ENCODE results near the gene SPA17.

SPA17 gene

DNA sequence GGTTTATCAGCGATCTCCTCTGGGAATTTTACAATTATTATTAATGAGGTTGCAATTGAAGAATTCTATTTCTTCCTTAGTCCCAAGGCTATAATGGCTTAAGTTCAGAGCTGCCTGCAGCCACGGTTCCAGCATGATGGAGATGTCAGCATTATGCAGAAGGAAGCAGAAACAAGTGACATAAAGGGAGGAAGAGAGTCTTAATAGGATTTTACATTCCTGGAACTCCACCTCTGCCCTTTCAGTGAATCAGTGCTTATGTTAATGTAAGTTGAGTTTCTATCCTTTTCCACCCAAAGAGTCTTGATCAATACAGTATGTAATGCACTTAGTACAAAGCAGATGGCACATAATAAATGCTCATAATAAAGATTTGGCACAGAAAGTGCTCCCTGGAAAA lies 54.4 kb downstream of the SPA17 start:
- peaks cover 11% of the 10 kb centered on the region for H3K4me1 ChIP-seq (ENCODE audit: control insufficient read depth, low read depth, low read length)
- no peak overlapping the region for H2BK5ac ChIP-seq (ENCODE audit: low read length)
- WGBS (ENCODE audit: extremely low coverage, insufficient coverage, low lambda C conversion rate): no CpG with 5 or more reads among the region's 2 CpGs
- H4K5ac ChIP-seq (ENCODE audit: low read length): no peak overlapping the region
- H3K79me1 ChIP-seq (ENCODE audit: low read length): no peaks in the 10 kb centered on the region
- H3K4ac ChIP-seq (ENCODE audit: low read depth, low read length): no peak overlapping the region
- no peaks in the 10 kb centered on the region for H3K79me2 ChIP-seq (ENCODE audit: control insufficient read depth, insufficient read depth, low read length)
- H3K4me3 ChIP-seq (ENCODE audit: low read length): no peak overlapping the region
- no peak overlapping the region for H2BK15ac ChIP-seq (replicated peaks; ENCODE audit: low read depth)
- H3K4me2 ChIP-seq (ENCODE audit: low read length): no peak overlapping the region
- H3K18ac ChIP-seq (ENCODE audit: low read length): no peak overlapping the region
- no peak overlapping the region for H2AK5ac ChIP-seq (ENCODE audit: low read length)
- no peak overlapping the region for H3K23ac ChIP-seq (ENCODE audit: low read length)
- H3K9ac ChIP-seq (ENCODE audit: low read length): no peak overlapping the region
- H3K27me3 ChIP-seq (ENCODE audit: insufficient read depth, low read length, poor library complexity): peaks cover 2% of the 10 kb centered on the region
- no peak overlapping the region for H3K27ac ChIP-seq (ENCODE audit: low read depth, low read length)
- H4K8ac ChIP-seq (ENCODE audit: low read depth, low read length): no peak overlapping the region
- DNase-seq: no peak
- H3K36me3 ChIP-seq (ENCODE audit: control insufficient read depth, insufficient read depth, low read length): no peaks in the 10 kb centered on the region
- no peak overlapping the region for H2BK120ac ChIP-seq (ENCODE audit: low read depth, low read length)
- H3K56ac ChIP-seq (ENCODE audit: low read length): no peak overlapping the region

- no peak overlapping the region for H3K4ac ChIP-seq (ENCODE audit: low read depth, low read length)
- H2AK5ac ChIP-seq (ENCODE audit: low read length): no peak overlapping the region
- no CpG with 5 or more reads among the region's 4 CpGs for WGBS (ENCODE audit: extremely low coverage, insufficient coverage, low lambda C conversion rate)
- H3K27ac ChIP-seq (ENCODE audit: low read depth, low read length): no peak overlapping the region
- no peaks in the 10 kb centered on the region for H3K79me1 ChIP-seq (ENCODE audit: low read length)
- no peaks in the 10 kb centered on the region for H3K36me3 ChIP-seq (ENCODE audit: control insufficient read depth, insufficient read depth, low read length)
- peaks cover 11% of the 10 kb centered on the region for H3K4me1 ChIP-seq (ENCODE audit: control insufficient read depth, low read depth, low read length)
- no peak overlapping the region for H2BK15ac ChIP-seq (replicated peaks; ENCODE audit: low read depth)
- no peak for DNase-seq
- no peak overlapping the region for H4K8ac ChIP-seq (ENCODE audit: low read depth, low read length)
- no peak overlapping the region for H2BK5ac ChIP-seq (ENCODE audit: low read length)
- no peak overlapping the region for H3K4me2 ChIP-seq (ENCODE audit: low read length)
- H3K56ac ChIP-seq (ENCODE audit: low read length): no peak overlapping the region
- no peak overlapping the region for H3K18ac ChIP-seq (ENCODE audit: low read length)
- H3K79me2 ChIP-seq (ENCODE audit: control insufficient read depth, insufficient read depth, low read length): no peaks in the 10 kb centered on the region
- no peak overlapping the region for H4K5ac ChIP-seq (ENCODE audit: low read length)
- no peak overlapping the region for H3K9ac ChIP-seq (ENCODE audit: low read length)
- H3K23ac ChIP-seq (ENCODE audit: low read length): no peak overlapping the region
- H2BK120ac ChIP-seq (ENCODE audit: low read depth, low read length): no peak overlapping the region
- no peaks in the 10 kb centered on the region for H3K27me3 ChIP-seq (ENCODE audit: insufficient read depth, low read length, poor library complexity)
- H3K4me3 ChIP-seq (ENCODE audit: low read length): no peak overlapping the region
Observed at GRCh38 chr11:124729571-124729970, 55.9 kb downstream of the SPA17 start.

DNA sequence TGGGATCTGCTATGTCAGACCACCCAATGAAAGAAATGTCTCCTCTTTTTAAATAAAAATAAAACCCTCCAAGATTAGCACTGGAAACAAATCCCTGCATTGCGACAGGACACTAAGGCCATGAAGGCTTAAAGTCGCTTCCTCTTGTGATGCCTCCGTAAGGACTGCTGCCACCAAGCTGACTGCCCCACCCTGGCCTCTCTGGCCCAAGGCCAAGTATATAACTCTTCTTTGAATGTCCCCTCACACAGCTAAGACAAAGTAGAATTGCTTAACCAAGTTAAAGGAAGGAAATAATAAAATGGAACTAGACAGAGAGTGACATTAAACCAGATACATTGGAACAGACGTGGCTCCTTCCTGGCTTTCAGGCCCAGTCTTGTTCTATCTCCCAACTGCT lies 58.5 kb downstream of the SPA17 start:
- H2BK5ac ChIP-seq (ENCODE audit: low read length): no peak overlapping the region
- H3K4me1 ChIP-seq (ENCODE audit: control insufficient read depth, low read depth, low read length): no peaks in the 10 kb centered on the region
- no peaks in the 10 kb centered on the region for H3K79me2 ChIP-seq (ENCODE audit: control insufficient read depth, insufficient read depth, low read length)
- H3K56ac ChIP-seq (ENCODE audit: low read length): no peak overlapping the region
- H3K36me3 ChIP-seq (ENCODE audit: control insufficient read depth, insufficient read depth, low read length): no peaks in the 10 kb centered on the region
- H3K27ac ChIP-seq (ENCODE audit: low read depth, low read length): no peak overlapping the region
- no peaks in the 10 kb centered on the region for H3K27me3 ChIP-seq (ENCODE audit: insufficient read depth, low read length, poor library complexity)
- no peak for DNase-seq
- no peak overlapping the region for H2AK5ac ChIP-seq (ENCODE audit: low read length)
- no peak overlapping the region for H3K18ac ChIP-seq (ENCODE audit: low read length)
- no peak overlapping the region for H2BK15ac ChIP-seq (replicated peaks; ENCODE audit: low read depth)
- no peak overlapping the region for H3K4ac ChIP-seq (ENCODE audit: low read depth, low read length)
- H3K23ac ChIP-seq (ENCODE audit: low read length): no peak overlapping the region
- no peak overlapping the region for H4K8ac ChIP-seq (ENCODE audit: low read depth, low read length)
- H3K9ac ChIP-seq (ENCODE audit: low read length): no peak overlapping the region
- H2BK120ac ChIP-seq (ENCODE audit: low read depth, low read length): no peak overlapping the region
- H4K5ac ChIP-seq (ENCODE audit: low read length): no peak overlapping the region
- H3K79me1 ChIP-seq (ENCODE audit: low read length): no peaks in the 10 kb centered on the region
- WGBS (ENCODE audit: extremely low coverage, insufficient coverage, low lambda C conversion rate): no CpG with 5 or more reads among the region's 4 CpGs
- H3K4me2 ChIP-seq (ENCODE audit: low read length): no peak overlapping the region
- no peak overlapping the region for H3K4me3 ChIP-seq (ENCODE audit: low read length)

DNA sequence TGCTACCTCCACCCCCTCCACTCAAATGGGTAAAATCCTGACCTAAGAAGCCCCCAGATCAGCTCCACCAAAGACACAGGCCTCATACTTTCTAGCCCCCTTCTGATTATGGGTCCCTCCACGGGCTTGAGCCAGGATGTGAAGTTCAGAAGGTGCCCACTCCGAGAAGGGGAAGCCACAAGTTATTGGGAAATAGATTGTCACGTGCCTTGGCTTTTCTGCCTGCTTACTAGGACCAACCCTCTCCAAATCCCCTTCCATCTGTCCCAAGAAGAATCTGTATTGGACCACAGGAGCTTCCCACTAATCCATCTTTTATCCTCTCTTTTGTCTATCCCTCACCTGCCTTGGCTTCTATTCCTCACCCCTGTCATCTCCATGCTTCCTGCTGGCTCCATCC lies 63.0 kb downstream of the SPA17 start:
- H3K36me3 ChIP-seq (ENCODE audit: control insufficient read depth, insufficient read depth, low read length): no peaks in the 10 kb centered on the region
- peaks cover 2% of the 10 kb centered on the region for H3K4me1 ChIP-seq (ENCODE audit: control insufficient read depth, low read depth, low read length)
- no peak overlapping the region for H3K4me2 ChIP-seq (ENCODE audit: low read length)
- no peaks in the 10 kb centered on the region for H3K79me2 ChIP-seq (ENCODE audit: control insufficient read depth, insufficient read depth, low read length)
- H4K8ac ChIP-seq (ENCODE audit: low read depth, low read length): no peak overlapping the region
- H3K4me3 ChIP-seq (ENCODE audit: low read length): no peak overlapping the region
- H2BK5ac ChIP-seq (ENCODE audit: low read length): no peak overlapping the region
- H3K79me1 ChIP-seq (ENCODE audit: low read length): no peaks in the 10 kb centered on the region
- H2BK120ac ChIP-seq (ENCODE audit: low read depth, low read length): no peak overlapping the region
- H3K4ac ChIP-seq (ENCODE audit: low read depth, low read length): no peak overlapping the region
- no peak overlapping the region for H2AK5ac ChIP-seq (ENCODE audit: low read length)
- no peak overlapping the region for H3K27ac ChIP-seq (ENCODE audit: low read depth, low read length)
- no peak overlapping the region for H4K5ac ChIP-seq (ENCODE audit: low read length)
- H3K23ac ChIP-seq (ENCODE audit: low read length): no peak overlapping the region
- no peak overlapping the region for H3K18ac ChIP-seq (ENCODE audit: low read length)
- H3K9ac ChIP-seq (ENCODE audit: low read length): no peak overlapping the region
- no peak for DNase-seq
- no peak overlapping the region for H2BK15ac ChIP-seq (replicated peaks; ENCODE audit: low read depth)
- H3K27me3 ChIP-seq (ENCODE audit: insufficient read depth, low read length, poor library complexity): peaks cover 32% of the 10 kb centered on the region
- no CpG with 5 or more reads among the region's 3 CpGs for WGBS (ENCODE audit: extremely low coverage, insufficient coverage, low lambda C conversion rate)
- no peak overlapping the region for H3K56ac ChIP-seq (ENCODE audit: low read length)

DNA sequence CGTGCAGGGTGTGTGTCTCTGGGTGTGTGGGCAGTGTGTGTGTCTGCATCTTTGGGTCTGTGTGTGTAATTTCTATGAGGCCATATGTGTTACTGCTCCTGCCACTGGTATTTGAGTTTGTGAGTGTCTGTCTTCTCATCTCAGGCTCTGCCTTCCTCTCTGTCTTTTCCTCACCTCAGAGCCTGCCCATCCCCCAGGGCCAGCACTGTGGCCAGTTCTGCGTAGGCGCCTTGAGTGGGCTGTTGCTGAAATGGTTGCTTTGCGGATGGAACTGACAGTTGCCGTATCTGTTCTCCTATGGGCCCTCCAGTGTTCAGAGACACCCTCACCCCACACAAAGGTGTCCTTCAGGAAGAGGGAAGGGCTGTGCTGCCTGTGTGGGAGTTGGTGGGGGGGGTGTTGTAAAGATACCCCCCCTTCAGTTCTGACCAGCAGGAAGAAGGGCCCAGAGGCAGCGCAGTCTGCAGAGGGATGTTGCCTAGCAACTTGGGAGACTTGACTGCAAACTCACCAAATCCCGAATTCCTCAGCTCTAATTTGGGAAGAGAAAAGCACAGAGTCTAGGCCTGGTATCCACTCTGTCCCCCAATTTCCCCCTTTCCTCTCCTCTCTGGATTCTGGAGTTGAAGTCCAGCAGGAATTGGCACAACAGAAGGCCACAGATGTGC lies 64.1 kb downstream of the SPA17 start:
- H3K36me3 ChIP-seq (ENCODE audit: control insufficient read depth, insufficient read depth, low read length): no peaks in the 10 kb centered on the region
- peaks cover 41% of the 10 kb centered on the region for H3K27me3 ChIP-seq (ENCODE audit: insufficient read depth, low read length, poor library complexity)
- no peak overlapping the region for H2BK5ac ChIP-seq (ENCODE audit: low read length)
- H3K56ac ChIP-seq (ENCODE audit: low read length): no peak overlapping the region
- H3K23ac ChIP-seq (ENCODE audit: low read length): no peak overlapping the region
- H2AK5ac ChIP-seq (ENCODE audit: low read length): no peak overlapping the region
- no peak overlapping the region for H3K4ac ChIP-seq (ENCODE audit: low read depth, low read length)
- WGBS (ENCODE audit: extremely low coverage, insufficient coverage, low lambda C conversion rate): no CpG with 5 or more reads among the region's 7 CpGs
- DNase-seq: no peak
- H3K79me2 ChIP-seq (ENCODE audit: control insufficient read depth, insufficient read depth, low read length): no peaks in the 10 kb centered on the region
- H3K9ac ChIP-seq (ENCODE audit: low read length): no peak overlapping the region
- peaks cover 2% of the 10 kb centered on the region for H3K4me1 ChIP-seq (ENCODE audit: control insufficient read depth, low read depth, low read length)
- no peak overlapping the region for H4K8ac ChIP-seq (ENCODE audit: low read depth, low read length)
- no peak overlapping the region for H2BK15ac ChIP-seq (replicated peaks; ENCODE audit: low read depth)
- no peak overlapping the region for H2BK120ac ChIP-seq (ENCODE audit: low read depth, low read length)
- H3K18ac ChIP-seq (ENCODE audit: low read length): no peak overlapping the region
- H3K4me3 ChIP-seq (ENCODE audit: low read length): no peak overlapping the region
- no peak overlapping the region for H3K27ac ChIP-seq (ENCODE audit: low read depth, low read length)
- H3K4me2 ChIP-seq (ENCODE audit: low read length): no peak overlapping the region
- no peak overlapping the region for H4K5ac ChIP-seq (ENCODE audit: low read length)
- no peaks in the 10 kb centered on the region for H3K79me1 ChIP-seq (ENCODE audit: low read length)

All from mesendoderm (in vitro differentiated cells).